Uterus (tissue), 4 donors: ENCODE data around the gene CAPZB. TPM values are rescaled to one million over a fixed set of nuclear protein-coding genes. Genes with fewer than 3 reads are reported as not detected.

ENCODE experiments used
- DNase-seq, 2 donors: peaks; one replicate each; pipeline ENCODE4 v3.0.0-alpha.2; 2019 to 2020
- H3K27ac ChIP-seq, 2 donors: fragments of 200-600 bp; sonication (generic); 1 replicate in 1 of 2; 2 replicates in 1 of 2; pipeline ENCODE4 v1.5.1; 2016 to 2018
- H3K27me3 ChIP-seq, 2 donors: fragments of 200-600 bp; sonication (generic); one replicate each; pipeline ENCODE4 v1.5.1; 2018 to 2019; ENCODE audit warnings: control low read depth in 1 of 2
- H3K36me3 ChIP-seq, 2 donors: fragments of 200-600 bp; sonication (generic); one replicate each; pipeline ENCODE4 v1.5.1; 2019; ENCODE audit warnings: control low read depth in 1 of 2
- H3K4me1 ChIP-seq, 2 donors: fragments of 200-600 bp; sonication (generic); one replicate each; pipeline ENCODE4 v1.5.1; 2018 to 2019; ENCODE audit warnings: control low read depth in 1 of 2
- H3K4me3 ChIP-seq, 2 donors: fragments of 200-600 bp; sonication (generic); 1 replicate in 1 of 2; 2 replicates in 1 of 2; pipeline ENCODE4 v1.5.1; 2018 to 2019; ENCODE audit warnings: mild to moderate bottlenecking in 1 of 2
- H3K9me3 ChIP-seq, 2 donors: fragments of 200-600 bp; sonication (generic); one replicate each; pipeline ENCODE4 v1.5.1; 2019; ENCODE audit warnings: control low read depth in 1 of 2
- POLR2A ChIP-seq, 2 donors: fragments of 450-650 bp; IDR thresholded peaks; one replicate each; pipeline ENCODE4 v1.6.1; 2016; ENCODE audit warnings: antibody characterized with exemption in 2 of 2, mild to moderate bottlenecking in 1 of 2, moderate library complexity in 1 of 2
- intact Hi-C: fragments of 100-400 bp; cut with DNase I; formaldehyde crosslinking; loops from one replicate; pipeline ENCODE4 v1.15.1; 2023; ENCODE audit warnings: low total_unique reads
- total RNA-seq, 4 donors: library from RNA; depleted of rRNA in 3 of 4; stranded (reverse); fragments of >200 nt in 3 of 4; gene quantifications; one replicate each; pipeline versions ENCODE4 v1.1.0 to v1.2.4, GENCODE V29; 2014 to 2023
- TF ChIP-seq, protein P1 (sequence below), 4 experiments: fragments of 200-600 bp in 2 of 4; fragments of 450-650 bp in 2 of 4; sonication (generic) in 2 of 4; IDR thresholded peaks; one replicate each; pipeline ENCODE4 v1.5.1; 2016 to 2019; ENCODE audit warnings: antibody characterized with exemption in 4 of 4, mild to moderate bottlenecking in 2 of 4, moderate library complexity in 1 of 4
- donor health status: DM: yes; HTN: yes; CAD: no.

Gene CAPZB
- total RNA-seq, 4 donors from 2014 or later, result 94.4 to 281 (median 141) TPM

DNA sequence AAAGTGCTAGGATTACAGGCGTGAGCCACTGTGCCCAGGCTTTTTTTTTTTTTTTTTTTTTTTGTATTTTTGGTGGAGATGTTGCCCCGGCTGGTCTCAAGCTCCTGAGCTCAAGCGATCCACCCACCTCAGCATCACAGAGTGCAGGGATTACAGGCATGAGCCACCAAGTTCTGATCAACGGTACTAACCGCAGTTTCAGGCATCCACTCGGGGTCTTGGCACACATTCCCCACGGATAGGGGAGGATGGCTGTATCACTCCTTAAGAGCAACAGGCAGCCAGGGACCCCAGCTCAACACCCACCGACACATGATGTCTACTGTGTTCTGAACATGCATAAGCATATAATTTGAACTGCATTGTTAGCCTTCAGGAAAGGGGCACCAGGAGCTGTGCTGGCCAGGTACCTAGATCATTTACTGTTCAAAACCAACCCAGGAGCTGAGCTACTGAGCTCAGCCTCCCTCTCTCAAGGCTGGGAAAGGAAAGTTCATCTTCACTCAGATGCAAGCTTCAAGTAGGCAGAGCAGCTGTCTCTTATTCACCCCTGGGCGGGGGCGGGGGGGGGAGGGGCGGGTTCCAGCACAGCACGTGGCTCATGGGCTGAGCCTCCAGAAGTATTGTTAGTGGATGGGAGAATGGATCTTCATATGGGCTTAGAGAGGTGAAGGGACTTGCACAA, 24.7 kb downstream of the CAPZB start:
- no peaks in the 10 kb centered on the region for H3K9me3 ChIP-seq
- no peak overlapping the region for H3K27ac ChIP-seq
- no peak for TF ChIP-seq POLR2A (IDR thresholded peaks at IDR 0.05)
- TF ChIP-seq, protein P1, sequence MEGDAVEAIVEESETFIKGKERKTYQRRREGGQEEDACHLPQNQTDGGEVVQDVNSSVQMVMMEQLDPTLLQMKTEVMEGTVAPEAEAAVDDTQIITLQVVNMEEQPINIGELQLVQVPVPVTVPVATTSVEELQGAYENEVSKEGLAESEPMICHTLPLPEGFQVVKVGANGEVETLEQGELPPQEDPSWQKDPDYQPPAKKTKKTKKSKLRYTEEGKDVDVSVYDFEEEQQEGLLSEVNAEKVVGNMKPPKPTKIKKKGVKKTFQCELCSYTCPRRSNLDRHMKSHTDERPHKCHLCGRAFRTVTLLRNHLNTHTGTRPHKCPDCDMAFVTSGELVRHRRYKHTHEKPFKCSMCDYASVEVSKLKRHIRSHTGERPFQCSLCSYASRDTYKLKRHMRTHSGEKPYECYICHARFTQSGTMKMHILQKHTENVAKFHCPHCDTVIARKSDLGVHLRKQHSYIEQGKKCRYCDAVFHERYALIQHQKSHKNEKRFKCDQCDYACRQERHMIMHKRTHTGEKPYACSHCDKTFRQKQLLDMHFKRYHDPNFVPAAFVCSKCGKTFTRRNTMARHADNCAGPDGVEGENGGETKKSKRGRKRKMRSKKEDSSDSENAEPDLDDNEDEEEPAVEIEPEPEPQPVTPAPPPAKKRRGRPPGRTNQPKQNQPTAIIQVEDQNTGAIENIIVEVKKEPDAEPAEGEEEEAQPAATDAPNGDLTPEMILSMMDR (IDR thresholded peaks at IDR 0.05), result no peak
- no peaks in the 10 kb centered on the region for H3K27me3 ChIP-seq
- H3K4me1 ChIP-seq, result no peaks in the 10 kb centered on the region
- intact Hi-C loops, result no loop called here
- H3K36me3 ChIP-seq, result no peaks in the 10 kb centered on the region
- no peak overlapping the region for H3K4me3 ChIP-seq
- DNase-seq, result no peak

DNA sequence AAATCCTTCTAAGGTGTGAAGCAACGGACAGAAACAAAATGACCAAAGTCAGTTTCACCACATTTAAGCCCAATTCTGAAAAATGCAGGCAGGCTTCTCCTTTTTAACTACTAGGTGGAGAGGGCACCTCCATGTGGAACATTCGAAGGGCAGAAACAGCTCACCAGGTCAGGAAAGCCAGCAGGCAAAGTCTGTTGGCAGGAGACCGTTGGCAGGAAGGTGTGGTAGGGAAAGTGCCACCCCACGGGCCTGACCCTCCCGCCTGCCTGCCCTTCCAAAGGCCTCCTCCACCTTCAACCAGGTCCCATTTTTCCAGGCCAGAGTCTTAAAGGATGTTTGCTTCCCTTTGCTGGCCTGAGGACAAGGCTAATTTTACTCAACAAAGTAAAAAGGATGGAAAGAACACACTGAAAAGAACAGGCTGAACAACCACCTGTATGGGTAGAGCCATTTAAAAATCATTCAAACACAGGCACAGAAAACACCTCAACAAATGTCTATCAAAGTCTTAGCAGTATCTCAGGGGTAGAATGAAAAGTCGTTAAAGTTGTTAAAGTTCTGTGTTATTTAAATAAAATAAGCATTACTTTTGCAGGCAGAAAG, 26.4 kb downstream of the CAPZB start:
- intact Hi-C loops, result no loop called here
- H3K9me3 ChIP-seq, result no peaks in the 10 kb centered on the region
- no peaks in the 10 kb centered on the region for H3K36me3 ChIP-seq
- H3K4me3 ChIP-seq, result no peak overlapping the region
- DNase-seq, result no peak
- H3K4me1 ChIP-seq, result peaks cover 6 to 13% of the 10 kb centered on the region in 2 donors
- no peak for TF ChIP-seq POLR2A (IDR thresholded peaks at IDR 0.05)
- TF ChIP-seq, protein P1 (IDR thresholded peaks at IDR 0.05), result no peak
- H3K27me3 ChIP-seq, result no peaks in the 10 kb centered on the region
- peak overlapping the region; percentile 19 to 43 for H3K27ac ChIP-seq

DNA sequence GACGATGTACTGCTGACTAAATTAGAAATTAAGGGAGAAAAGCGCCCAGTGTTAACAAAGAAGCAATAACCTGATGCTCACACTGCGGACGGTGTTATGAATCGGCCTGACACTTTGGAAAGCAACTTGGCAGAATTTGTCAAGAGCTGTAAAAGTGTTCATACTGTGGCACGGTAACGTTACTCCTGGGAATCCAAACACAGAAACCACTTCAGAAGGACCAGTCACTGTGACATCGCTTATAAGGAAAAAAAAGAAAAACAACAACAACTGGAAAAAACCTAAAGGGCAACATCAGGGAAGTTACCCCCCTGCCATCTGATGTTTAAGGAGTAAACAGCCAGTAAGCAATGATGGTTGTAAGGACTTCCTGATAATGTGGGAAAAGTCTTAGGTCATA, 27.7 kb downstream of the CAPZB start:
- no peak for DNase-seq
- Histone ChIP-seq H3K27me3 (no peaks in the 10 kb centered on the region), H3K4me1 (peaks cover 6 to 19% of the 10 kb centered on the region in 2 donors), H3K4me3 (no peak overlapping the region), H3K27ac (peak overlapping the region; percentile 26 to 45), H3K36me3 (no peaks in the 10 kb centered on the region), H3K9me3 (no peaks in the 10 kb centered on the region)
- no peak for TF ChIP-seq POLR2A (IDR thresholded peaks at IDR 0.05)
- TF ChIP-seq, protein P1 (IDR thresholded peaks at IDR 0.05), result no peak
- intact Hi-C loops, result no loop called here

DNA sequence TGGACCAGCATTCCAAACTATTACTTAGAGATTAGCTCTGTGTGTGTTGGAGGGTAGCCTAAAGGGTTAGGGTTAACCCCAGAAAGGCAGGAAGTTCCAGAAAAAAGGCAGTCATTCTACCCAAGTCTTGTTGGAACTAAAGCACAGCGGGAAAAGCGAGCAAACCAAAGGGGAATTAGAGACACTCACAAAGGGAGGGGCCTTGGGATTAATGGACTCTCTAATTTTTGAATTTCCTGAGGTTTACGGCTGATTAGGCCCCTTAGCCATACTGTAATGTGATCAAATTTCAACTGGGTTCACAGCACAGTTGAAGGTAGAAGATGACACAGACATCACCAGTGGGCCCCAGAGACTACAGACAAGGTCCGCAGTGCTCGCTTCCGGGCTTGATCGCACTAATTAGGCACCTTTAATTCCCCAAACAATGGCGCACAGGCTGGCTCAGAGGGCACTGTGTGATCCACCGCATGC, 28.3 kb downstream of the CAPZB start:
- intact Hi-C loops, result no loop called here
- Histone ChIP-seq H3K9me3 (no peaks in the 10 kb centered on the region), H3K4me3 (no peak overlapping the region), H3K36me3 (no peaks in the 10 kb centered on the region), H3K27me3 (no peaks in the 10 kb centered on the region), H3K27ac (peak overlapping the region; percentile 26 to 45), H3K4me1 (peaks cover 11 to 19% of the 10 kb centered on the region in 2 donors)
- DNase-seq, result no peak
- TF ChIP-seq POLR2A (IDR thresholded peaks at IDR 0.05), result no peak
- TF ChIP-seq, protein P1 (IDR thresholded peaks at IDR 0.05), result no peak

DNA sequence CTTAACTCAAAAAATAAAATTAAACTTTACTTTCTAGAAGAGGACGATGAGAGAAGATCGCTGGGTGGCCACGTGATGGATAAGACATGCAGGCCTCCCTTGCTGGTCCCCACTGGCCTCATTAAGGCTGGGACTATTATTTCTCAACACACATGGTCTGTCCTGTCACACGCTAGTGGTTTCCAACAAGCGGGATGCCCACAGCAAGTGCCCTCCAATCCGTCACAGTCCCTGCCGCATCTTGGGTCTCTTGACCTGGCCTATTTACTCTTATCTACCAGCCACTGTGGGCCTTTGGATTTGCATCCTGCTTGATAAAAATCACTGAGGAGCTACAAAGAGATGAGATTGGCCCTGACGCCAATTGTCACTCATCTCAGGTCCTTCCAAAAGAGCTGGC, 30.0 kb downstream of the CAPZB start:
- Histone ChIP-seq H3K27me3 (no peaks in the 10 kb centered on the region), H3K27ac (peak overlapping the region; percentile 24 to 86), H3K4me1 (peaks cover 22 to 28% of the 10 kb centered on the region in 2 donors), H3K4me3 (no peak overlapping the region), H3K36me3 (no peaks in the 10 kb centered on the region), H3K9me3 (no peaks in the 10 kb centered on the region)
- no peak for DNase-seq
- intact Hi-C loops, result no loop called here
- no peak for TF ChIP-seq POLR2A (IDR thresholded peaks at IDR 0.05)
- TF ChIP-seq, protein P1 (IDR thresholded peaks at IDR 0.05), result no peak
